ENCODE results near the gene MAP3K20.

DNA sequence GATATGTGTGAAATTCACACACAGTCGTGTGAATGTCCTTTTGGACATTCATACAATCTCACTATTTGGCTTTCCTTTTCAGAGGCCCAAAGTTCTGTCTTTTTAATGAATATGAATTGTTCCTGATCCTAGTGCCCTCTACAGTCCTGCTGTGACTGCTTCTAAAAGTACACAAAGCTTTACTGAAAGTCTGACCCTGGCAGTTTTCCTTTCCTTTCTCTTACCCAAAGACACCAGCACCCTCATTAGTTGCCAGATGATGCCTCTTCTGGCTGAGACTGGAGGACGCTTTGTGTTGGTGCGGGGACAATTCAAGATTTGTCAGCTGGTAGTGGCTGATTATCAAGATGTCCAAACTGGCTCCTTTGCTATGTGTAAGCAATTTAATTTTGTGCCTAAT is 197.2 kb downstream of the MAP3K20 start:
- TF ChIP-seq, protein P1, sequence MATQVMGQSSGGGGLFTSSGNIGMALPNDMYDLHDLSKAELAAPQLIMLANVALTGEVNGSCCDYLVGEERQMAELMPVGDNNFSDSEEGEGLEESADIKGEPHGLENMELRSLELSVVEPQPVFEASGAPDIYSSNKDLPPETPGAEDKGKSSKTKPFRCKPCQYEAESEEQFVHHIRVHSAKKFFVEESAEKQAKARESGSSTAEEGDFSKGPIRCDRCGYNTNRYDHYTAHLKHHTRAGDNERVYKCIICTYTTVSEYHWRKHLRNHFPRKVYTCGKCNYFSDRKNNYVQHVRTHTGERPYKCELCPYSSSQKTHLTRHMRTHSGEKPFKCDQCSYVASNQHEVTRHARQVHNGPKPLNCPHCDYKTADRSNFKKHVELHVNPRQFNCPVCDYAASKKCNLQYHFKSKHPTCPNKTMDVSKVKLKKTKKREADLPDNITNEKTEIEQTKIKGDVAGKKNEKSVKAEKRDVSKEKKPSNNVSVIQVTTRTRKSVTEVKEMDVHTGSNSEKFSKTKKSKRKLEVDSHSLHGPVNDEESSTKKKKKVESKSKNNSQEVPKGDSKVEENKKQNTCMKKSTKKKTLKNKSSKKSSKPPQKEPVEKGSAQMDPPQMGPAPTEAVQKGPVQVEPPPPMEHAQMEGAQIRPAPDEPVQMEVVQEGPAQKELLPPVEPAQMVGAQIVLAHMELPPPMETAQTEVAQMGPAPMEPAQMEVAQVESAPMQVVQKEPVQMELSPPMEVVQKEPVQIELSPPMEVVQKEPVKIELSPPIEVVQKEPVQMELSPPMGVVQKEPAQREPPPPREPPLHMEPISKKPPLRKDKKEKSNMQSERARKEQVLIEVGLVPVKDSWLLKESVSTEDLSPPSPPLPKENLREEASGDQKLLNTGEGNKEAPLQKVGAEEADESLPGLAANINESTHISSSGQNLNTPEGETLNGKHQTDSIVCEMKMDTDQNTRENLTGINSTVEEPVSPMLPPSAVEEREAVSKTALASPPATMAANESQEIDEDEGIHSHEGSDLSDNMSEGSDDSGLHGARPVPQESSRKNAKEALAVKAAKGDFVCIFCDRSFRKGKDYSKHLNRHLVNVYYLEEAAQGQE (IDR thresholded peaks at IDR 0.05; ENCODE audit: insufficient read depth in 1 of 2, low read depth in 2 of 2, low read length in 2 of 2) = no peak
- no peak for TF ChIP-seq POLR2AphosphoS5 (IDR thresholded peaks at IDR 0.05; ENCODE audit: low read depth, low read length)

Measured in PFSK-1 (cell line).